SK-N-SH treated with all-trans-retinoic acid at 6 μM for 48 hours (cell line): ENCODE data around the gene ZNF319.

Source experiments
- ATAC-seq: fragments of 200-7000 bp; cut with Tn5 transposase; 3 replicates; pipeline ENCODE4 v1.9.1; 2020; ENCODE audit warnings: mild to moderate bottlenecking, moderate library complexity
- ARNTL ChIP-seq: fragments of 450-650 bp; formaldehyde crosslinking; IDR thresholded peaks from 2 replicates; pipeline ENCODE4 v1.5.0; 2020; ENCODE audit warnings: low read depth, mild to moderate bottlenecking, moderate library complexity, borderline replicate concordance
- BACH2 ChIP-seq: fragments of 250-450 bp; sonication (Bioruptor Pico); IDR thresholded peaks from 2 replicates; pipeline ENCODE4 v1.9.0; 2021; ENCODE audit warnings: mild to moderate bottlenecking, borderline replicate concordance
- CREB5 ChIP-seq: fragments of 250-450 bp; sonication (Bioruptor Pico); IDR thresholded peaks from 2 replicates; pipeline ENCODE4 v1.5.1; 2020; ENCODE audit warnings: low read depth, mild to moderate bottlenecking, moderate library complexity
- CSDC2 ChIP-seq: fragments of 250-450 bp; sonication (Bioruptor Pico); IDR thresholded peaks from 2 replicates; pipeline ENCODE4 v1.5.0; 2020; ENCODE audit warnings: mild to moderate bottlenecking, moderate library complexity
- ESRRG ChIP-seq: fragments of 250-450 bp; sonication (Bioruptor Pico); IDR thresholded peaks from 2 replicates; pipeline ENCODE4 v1.6.1; 2021; ENCODE audit warnings: mild to moderate bottlenecking
- GLIS3 ChIP-seq: fragments of 250-450 bp; sonication (Bioruptor Pico); IDR thresholded peaks from 2 replicates; pipeline ENCODE4 v1.5.0; 2020; ENCODE audit warnings: mild to moderate bottlenecking, moderate library complexity
- ISL1 ChIP-seq: fragments of 250-450 bp; sonication (Bioruptor Pico); IDR thresholded peaks from 2 replicates; pipeline ENCODE4 v2.1.2; 2022; ENCODE audit warnings: mild to moderate bottlenecking, moderate library complexity
- OSR1 ChIP-seq: fragments of 250-450 bp; sonication (Bioruptor Pico); IDR thresholded peaks from 2 replicates; pipeline ENCODE4 v1.8.0; 2022; ENCODE audit warnings: moderate library complexity, mild to moderate bottlenecking, inconsistent platforms
- PATZ1 ChIP-seq: fragments of 250-450 bp; sonication (Bioruptor Pico); IDR thresholded peaks from 2 replicates; pipeline ENCODE4 v1.8.0; 2020; ENCODE audit warnings: mild to moderate bottlenecking, moderate library complexity, borderline replicate concordance
- POU6F1 ChIP-seq: fragments of 250-450 bp; sonication (Bioruptor Pico); IDR thresholded peaks from 2 replicates; pipeline ENCODE4 v1.8.0; 2021; ENCODE audit warnings: low read depth, mild to moderate bottlenecking, moderate library complexity, borderline replicate concordance
- PPARA ChIP-seq: fragments of 250-450 bp; sonication (Bioruptor Pico); IDR thresholded peaks from 2 replicates; pipeline ENCODE4 v1.5.0; 2020; ENCODE audit warnings: mild to moderate bottlenecking, borderline replicate concordance
- RARB ChIP-seq: fragments of 250-450 bp; sonication (Bioruptor Pico); IDR thresholded peaks from 2 replicates; pipeline ENCODE4 v1.8.0; 2021; ENCODE audit warnings: mild to moderate bottlenecking, moderate library complexity
- SNAI2 ChIP-seq: fragments of 250-450 bp; sonication (Bioruptor Pico); IDR thresholded peaks from 2 replicates; pipeline ENCODE4 v1.5.0; 2020; ENCODE audit warnings: mild to moderate bottlenecking, moderate library complexity
- TCF4 ChIP-seq: fragments of 250-450 bp; sonication (Bioruptor Pico); IDR thresholded peaks from 2 replicates; pipeline ENCODE4 v1.8.0; 2021; ENCODE audit warnings: mild to moderate bottlenecking, moderate library complexity, borderline replicate concordance
- TOX ChIP-seq: fragments of 250-450 bp; sonication (Bioruptor Pico); IDR thresholded peaks from 2 replicates; pipeline ENCODE4 v1.8.0; 2021; ENCODE audit warnings: mild to moderate bottlenecking, moderate library complexity, borderline replicate concordance
- TSHZ2 ChIP-seq: fragments of 250-450 bp; sonication (Bioruptor Pico); IDR thresholded peaks from 2 replicates; pipeline ENCODE4 v1.5.0; 2020; ENCODE audit warnings: mild to moderate bottlenecking, moderate library complexity
- ZC3H10 ChIP-seq: fragments of 250-450 bp; sonication (Bioruptor Pico); IDR thresholded peaks from 2 replicates; pipeline ENCODE4 v1.5.1; 2021; ENCODE audit warnings: mild to moderate bottlenecking, moderate library complexity
- ZFP3 ChIP-seq: fragments of 250-450 bp; sonication (Bioruptor Pico); IDR thresholded peaks from 2 replicates; pipeline ENCODE4 v1.5.0; 2020; ENCODE audit warnings: mild to moderate bottlenecking, moderate library complexity
- ZFP30 ChIP-seq: fragments of 450-650 bp; formaldehyde crosslinking; IDR thresholded peaks from 2 replicates; pipeline ENCODE4 v1.5.0; 2022; ENCODE audit warnings: mild to moderate bottlenecking, moderate library complexity
- ZNF565 ChIP-seq: fragments of 450-650 bp; formaldehyde crosslinking; conservative IDR thresholded peaks from 2 replicates; pipeline ENCODE4 v1.5.0; 2020; ENCODE audit warnings: low read depth, mild to moderate bottlenecking, moderate library complexity
- ZNF70 ChIP-seq: fragments of 450-650 bp; formaldehyde crosslinking; IDR thresholded peaks from 2 replicates; pipeline ENCODE4 v1.5.0; 2020; ENCODE audit warnings: mild to moderate bottlenecking, moderate library complexity
- ZNF8 ChIP-seq: fragments of 450-650 bp; formaldehyde crosslinking; IDR thresholded peaks from 2 replicates; pipeline ENCODE4 v1.5.0; 2020; ENCODE audit warnings: mild to moderate bottlenecking, moderate library complexity

The ZNF319 gene

GRCh38 chr16:58035356-58036170 is 35.1 kb upstream of the ZNF319 start:
- ATAC-seq = no peak

GRCh38 chr16:58034774-58035173 is 34.3 kb upstream of the ZNF319 start:
- TF ChIP-seq ARNTL (CRISPR knock-in tag) = no peak
- TF ChIP-seq CSDC2 (CRISPR knock-in tag) = no peak
- TF ChIP-seq TOX (CRISPR knock-in tag) = no peak
- no peak for TF ChIP-seq TCF4
- TF ChIP-seq RARB = no peak
- no peak for TF ChIP-seq ZFP3
- no peak for TF ChIP-seq SNAI2 (CRISPR knock-in tag)
- TF ChIP-seq PATZ1 (CRISPR knock-in tag) = no peak
- no peak for TF ChIP-seq ESRRG (CRISPR knock-in tag)
- no peak for TF ChIP-seq OSR1 (CRISPR knock-in tag)
- no peak for TF ChIP-seq GLIS3 (CRISPR knock-in tag)
- TF ChIP-seq ZC3H10 (CRISPR knock-in tag) = no peak
- TF ChIP-seq, all 23 proteins: peak for 0
- ATAC-seq = no peak

More at GRCh38 chr16:58035356-58036170, 35.1 kb upstream of the ZNF319 start:
- TF ChIP-seq OSR1 (CRISPR knock-in tag) (no peak), TSHZ2 (CRISPR knock-in tag) (no peak), TCF4 (no peak), ZFP30 (CRISPR knock-in tag) (no peak), ZNF565 (CRISPR knock-in tag) (no peak), CSDC2 (CRISPR knock-in tag) (no peak), POU6F1 (CRISPR knock-in tag) (no peak), ISL1 (no peak), ZNF70 (no peak)

GRCh38 chr16:58034128-58034685 is 33.7 kb upstream of the ZNF319 start:
- TF ChIP-seq SNAI2 (CRISPR knock-in tag) = no peak
- TF ChIP-seq BACH2 = no peak
- no peak for TF ChIP-seq CSDC2 (CRISPR knock-in tag)
- no peak for TF ChIP-seq POU6F1 (CRISPR knock-in tag)
- no peak for TF ChIP-seq ZNF8 (CRISPR knock-in tag)
- TF ChIP-seq ZNF565 (CRISPR knock-in tag) = no peak
- TF ChIP-seq RARB = no peak
- no peak for TF ChIP-seq CREB5 (CRISPR knock-in tag)
- TF ChIP-seq PPARA (CRISPR knock-in tag) = no peak
- ATAC-seq = no peak
